ENCODE measurements around the gene ZNF780A. TPM values are rescaled to one million over a fixed set of nuclear protein-coding genes. Genes with fewer than 3 reads are reported as not detected.
"Not testable (repeated sequence)": the region's sequence is repeated elsewhere in the genome, so short reads cannot be mapped to it uniquely, and the experiment has no call there.

Gene ZNF780A
- polyA plus RNA-seq, 1 donor from 2014 or later = 7.4 TPM

GRCh38 chr19:40116075-40116474 is 25.3 kb upstream of the ZNF780A start:
- Histone ChIP-seq H3K27me3 (ENCODE audit: insufficient read depth, low read depth, low read length) (no peaks in the 10 kb centered on the region), H3K4me3 (ENCODE audit: low read length) (no peak overlapping the region), H3F3A (ENCODE audit: insufficient read depth, low read length, poor library complexity, severe bottlenecking) (no peaks in the 10 kb centered on the region), H2AFZ (ENCODE audit: low read depth, low read length) (no peak overlapping the region), H3K9ac (ENCODE audit: low read length) (no peak overlapping the region), H3K27ac (ENCODE audit: low read length) (no peak overlapping the region), H3K9me3 (ENCODE audit: low read length) (no peaks in the 10 kb centered on the region), H3K36me3 (ENCODE audit: insufficient read depth, low read length) (no peaks in the 10 kb centered on the region), H3K4me2 (ENCODE audit: low read length) (no peak overlapping the region), H4K20me1 (ENCODE audit: insufficient read depth) (no peaks in the 10 kb centered on the region), H3K79me2 (replicated peaks; ENCODE audit: insufficient read depth, low read length) (no peaks in the 10 kb centered on the region), H3K9me2 (ENCODE audit: insufficient read depth, low read length) (no peaks in the 10 kb centered on the region)
- TF ChIP-seq CTCF (IDR thresholded peaks at IDR 0.05; ENCODE audit: poor library complexity, severe bottlenecking) (no peak), MXI1 (conservative IDR thresholded peaks at IDR 0.05; ENCODE audit: poor library complexity, severe bottlenecking) (no peak), EZH2 (IDR thresholded peaks at IDR 0.05; ENCODE audit: borderline replicate concordance, insufficient read depth, low read length, poor library complexity, severe bottlenecking) (no peak), TAF1 (IDR thresholded peaks at IDR 0.05; ENCODE audit: low read depth) (no peak), POLR2AphosphoS5 (IDR thresholded peaks at IDR 0.05) (no peak), RAD21 (conservative IDR thresholded peaks at IDR 0.05) (no peak), EP300 (conservative IDR thresholded peaks at IDR 0.05; ENCODE audit: poor library complexity, severe bottlenecking) (no peak)

- not testable (repeated sequence) for H3K4me2 ChIP-seq (ENCODE audit: low read length); H3K79me2 ChIP-seq (replicated peaks; ENCODE audit: insufficient read depth, low read length); H3K4me3 ChIP-seq (ENCODE audit: low read length); H2AFZ ChIP-seq (ENCODE audit: low read depth, low read length); H4K20me1 ChIP-seq (ENCODE audit: insufficient read depth); H3K9me2 ChIP-seq (ENCODE audit: insufficient read depth, low read length); H3K36me3 ChIP-seq (ENCODE audit: insufficient read depth, low read length); H3K27ac ChIP-seq (ENCODE audit: low read length); H3F3A ChIP-seq (ENCODE audit: insufficient read depth, low read length, poor library complexity, severe bottlenecking); H3K9me3 ChIP-seq (ENCODE audit: low read length); H3K9ac ChIP-seq (ENCODE audit: low read length); H3K27me3 ChIP-seq (ENCODE audit: insufficient read depth, low read depth, low read length)
Measured at GRCh38 chr19:40114119-40114518, 23.4 kb upstream of the ZNF780A start.

GRCh38 chr19:40112271-40112670 is 21.5 kb upstream of the ZNF780A start:
- not testable (repeated sequence) for H3K9me3 ChIP-seq (ENCODE audit: low read length); H3K36me3 ChIP-seq (ENCODE audit: insufficient read depth, low read length); H3K4me3 ChIP-seq (ENCODE audit: low read length); H3K79me2 ChIP-seq (replicated peaks; ENCODE audit: insufficient read depth, low read length); H3K4me2 ChIP-seq (ENCODE audit: low read length); H3F3A ChIP-seq (ENCODE audit: insufficient read depth, low read length, poor library complexity, severe bottlenecking); H3K9me2 ChIP-seq (ENCODE audit: insufficient read depth, low read length); H3K27me3 ChIP-seq (ENCODE audit: insufficient read depth, low read depth, low read length); H3K27ac ChIP-seq (ENCODE audit: low read length); H3K9ac ChIP-seq (ENCODE audit: low read length); H4K20me1 ChIP-seq (ENCODE audit: insufficient read depth); H2AFZ ChIP-seq (ENCODE audit: low read depth, low read length)

GRCh38 chr19:40110570-40110969 is 19.8 kb upstream of the ZNF780A start:
- H3K9me2 ChIP-seq (ENCODE audit: insufficient read depth, low read length) = no peaks in the 10 kb centered on the region
- no peak overlapping the region for H3K27ac ChIP-seq (ENCODE audit: low read length)
- no peaks in the 10 kb centered on the region for H3K36me3 ChIP-seq (ENCODE audit: insufficient read depth, low read length)
- H3K9me3 ChIP-seq (ENCODE audit: low read length) = no peaks in the 10 kb centered on the region
- TF ChIP-seq MXI1 (conservative IDR thresholded peaks at IDR 0.05; ENCODE audit: poor library complexity, severe bottlenecking) (no peak), POLR2AphosphoS5 (IDR thresholded peaks at IDR 0.05) (no peak), TAF1 (IDR thresholded peaks at IDR 0.05; ENCODE audit: low read depth) (no peak), RAD21 (conservative IDR thresholded peaks at IDR 0.05) (no peak), EP300 (conservative IDR thresholded peaks at IDR 0.05; ENCODE audit: poor library complexity, severe bottlenecking) (no peak), CTCF (IDR thresholded peaks at IDR 0.05; ENCODE audit: poor library complexity, severe bottlenecking) (no peak), REST (IDR thresholded peaks at IDR 0.05; ENCODE audit: borderline replicate concordance) (no peak), SMC3 (conservative IDR thresholded peaks at IDR 0.05; ENCODE audit: poor library complexity) (no peak), EZH2 (IDR thresholded peaks at IDR 0.05; ENCODE audit: borderline replicate concordance, insufficient read depth, low read length, poor library complexity, severe bottlenecking) (no peak)
- no peak overlapping the region for H2AFZ ChIP-seq (ENCODE audit: low read depth, low read length)
- no peak overlapping the region for H3K4me3 ChIP-seq (ENCODE audit: low read length)
- no peaks in the 10 kb centered on the region for H3F3A ChIP-seq (ENCODE audit: insufficient read depth, low read length, poor library complexity, severe bottlenecking)
- no peaks in the 10 kb centered on the region for H4K20me1 ChIP-seq (ENCODE audit: insufficient read depth)
- H3K79me2 ChIP-seq (replicated peaks; ENCODE audit: insufficient read depth, low read length) = no peaks in the 10 kb centered on the region
- H3K9ac ChIP-seq (ENCODE audit: low read length) = no peak overlapping the region
- no peak overlapping the region for H3K4me2 ChIP-seq (ENCODE audit: low read length)
- no peaks in the 10 kb centered on the region for H3K27me3 ChIP-seq (ENCODE audit: insufficient read depth, low read depth, low read length)

Data from neural cell (in vitro differentiated cells).